GM18909 (cell line): ENCODE results near the gene OR52K1.

Experiments
- ATAC-seq: cut with Tn5 transposase; IDR thresholded peaks from one replicate; pipeline ENCODE4 v1.9.1; 2021; ENCODE audit warnings: mild to moderate bottlenecking; ENCODE audit not compliant: unreplicated experiment, poor library complexity

OR52K1 gene

DNA sequence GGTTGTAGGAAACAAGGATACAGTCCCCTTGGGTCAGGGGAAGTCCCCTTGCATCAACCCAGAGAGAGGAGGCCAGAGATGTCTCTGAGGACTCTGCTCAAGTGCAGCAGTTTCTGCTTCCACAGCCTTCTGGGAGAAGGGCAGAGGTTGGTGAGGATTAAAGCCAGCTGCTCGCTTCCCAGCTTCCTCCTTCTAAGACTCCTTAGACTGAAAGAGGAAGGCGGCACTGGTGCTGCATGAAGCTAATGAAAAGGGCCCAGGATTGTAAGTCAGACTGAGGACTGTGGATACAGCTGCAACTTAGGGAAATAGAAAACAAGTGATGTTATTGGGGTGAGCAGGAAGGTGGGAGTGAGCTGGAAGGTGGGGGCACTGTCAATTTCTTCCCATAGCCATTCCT lies at the start of gene OR52K1:
Gene OR52K1 (plus strand): TSS at position 202 of the 400 bp plus-strand sequence. CDS start 6,255 bp downstream, outside the sequence.
- no peak for ATAC-seq

DNA sequence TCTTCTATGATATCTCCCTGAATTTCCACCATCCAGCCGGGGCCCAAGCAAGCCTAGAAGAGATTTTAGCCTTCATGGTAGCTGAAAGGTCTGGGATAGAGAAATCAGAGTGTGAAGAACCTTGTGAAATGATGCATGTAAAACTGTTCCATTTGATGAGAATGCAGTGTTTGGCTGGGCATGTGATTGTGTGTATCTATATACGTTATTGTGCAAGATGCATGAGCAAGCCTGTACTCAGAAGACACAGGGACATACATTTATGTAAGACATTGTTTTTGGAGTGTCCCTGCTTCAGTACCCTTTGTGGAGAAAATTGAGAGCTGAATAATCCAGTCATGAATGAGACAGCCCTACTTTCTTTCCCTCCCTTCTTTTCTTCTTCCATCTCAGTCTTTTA lies 48.6 kb upstream of the OR52K1 start:
- ATAC-seq = no peak

DNA sequence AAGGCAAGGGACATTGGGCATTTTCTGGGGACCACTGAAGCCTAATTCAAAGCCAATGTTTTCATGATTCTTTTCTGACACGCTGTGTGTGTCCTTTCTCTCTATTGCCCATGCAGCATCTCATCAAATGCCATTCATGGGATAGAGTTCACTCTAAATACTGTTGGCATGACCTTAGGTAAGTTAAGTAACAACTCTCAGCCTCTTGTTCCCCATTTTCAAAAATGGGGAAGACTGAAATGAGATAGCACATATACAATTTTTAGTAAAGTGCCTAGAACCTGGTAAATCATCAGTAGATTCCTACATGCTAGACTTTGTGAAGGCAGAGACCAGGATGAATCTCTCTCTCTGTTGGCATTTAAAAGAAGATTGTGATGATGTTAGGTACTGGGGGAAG lies 46.0 kb upstream of the OR52K1 start:
- ATAC-seq = no peak

DNA sequence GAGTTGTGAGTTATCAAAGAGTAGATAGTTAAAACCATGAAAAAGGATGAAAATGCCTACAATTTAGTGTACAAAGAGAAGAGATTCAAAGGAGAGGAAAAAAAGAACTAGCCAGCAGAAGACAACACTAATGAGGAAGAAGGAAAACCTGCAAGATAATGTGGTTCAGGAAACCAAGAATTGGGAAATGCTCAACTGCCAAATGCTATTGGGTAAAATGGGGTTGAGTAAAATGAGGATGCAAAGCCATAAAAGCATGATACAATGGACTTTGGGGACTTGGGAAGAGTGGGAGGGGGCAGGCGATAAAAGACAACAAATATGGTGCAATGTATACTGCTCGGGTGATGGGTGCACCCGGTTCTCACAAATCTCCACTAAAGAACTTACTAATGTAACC lies 40.9 kb upstream of the OR52K1 start:
- no peak for ATAC-seq

DNA sequence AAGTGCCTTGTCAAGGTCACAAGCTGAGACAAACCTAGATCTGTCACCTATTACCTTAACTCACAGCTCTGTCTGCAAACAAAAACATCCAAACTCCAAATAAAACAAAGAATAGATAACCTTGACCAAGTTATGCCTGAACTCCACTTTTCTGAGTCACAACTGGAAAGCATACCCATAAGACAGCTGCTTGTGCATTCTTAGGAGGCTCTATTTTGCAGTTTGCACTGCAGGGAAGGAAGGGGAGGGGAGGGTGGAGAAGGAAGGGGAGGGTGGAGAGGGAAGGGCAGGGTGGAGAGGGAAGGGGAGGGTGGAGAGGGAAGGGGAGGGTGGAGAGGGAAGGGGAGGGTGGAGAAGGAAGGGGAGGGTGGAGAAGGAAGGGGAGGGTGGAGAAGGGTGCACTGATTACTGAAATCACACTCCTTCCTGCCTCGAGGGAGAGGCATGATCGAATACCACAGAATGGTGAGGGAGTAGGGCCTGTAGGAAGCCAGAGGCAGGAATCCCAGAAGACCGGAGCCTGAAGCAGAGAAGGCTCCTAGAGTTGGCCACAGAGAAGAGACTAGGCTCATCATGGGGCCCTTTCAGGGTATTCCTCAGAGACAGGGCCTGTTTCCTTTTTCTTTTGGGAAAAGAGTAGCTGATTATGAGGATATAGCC lies 39.1 kb upstream of the OR52K1 start:
- ATAC-seq = no peak

DNA sequence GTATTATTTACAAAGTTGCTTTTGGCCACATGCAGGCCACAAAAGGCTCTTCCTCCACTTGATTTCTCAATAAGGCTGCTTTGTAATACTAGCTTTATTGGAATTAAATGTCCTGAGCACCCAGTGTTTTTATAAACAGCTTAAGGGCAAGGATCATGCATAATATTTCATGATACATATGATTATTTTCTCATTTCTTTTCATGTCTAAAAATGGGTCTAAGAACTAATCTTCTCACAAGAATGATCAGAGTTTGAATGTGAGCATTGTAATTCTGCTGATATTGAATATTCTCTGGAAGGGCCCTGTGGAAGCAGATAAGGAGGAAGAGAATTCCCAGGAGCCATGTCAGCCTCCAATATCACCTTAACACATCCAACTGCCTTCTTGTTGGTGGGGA lies 33.5 kb upstream of the OR52K1 start, which contains the start of gene OR52K2:
Gene OR52K2 (plus strand): TSS at position 301 of the 400 bp plus-strand sequence. CDS start 45 bp downstream, at position 346.
- no peak for ATAC-seq

DNA sequence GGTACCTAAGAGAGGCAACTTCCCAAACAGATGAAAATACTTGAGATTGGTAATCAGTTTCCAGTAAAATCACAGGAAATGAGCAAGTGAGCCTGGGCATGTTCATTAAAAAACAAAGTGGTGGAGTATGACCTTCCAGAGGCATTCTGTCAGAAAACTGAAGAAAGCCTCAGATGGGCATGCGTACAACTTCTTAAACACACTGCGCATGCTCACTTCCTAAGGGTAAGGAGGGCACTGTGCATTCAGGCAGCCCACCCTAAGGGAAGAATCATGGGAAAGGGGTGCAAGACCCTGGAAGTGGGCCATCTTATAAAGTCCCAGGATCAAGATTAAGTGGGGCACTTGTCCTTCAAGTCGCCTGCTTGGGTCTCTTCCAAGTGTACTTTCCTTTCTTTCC lies 29.3 kb upstream of the OR52K1 start:
- ATAC-seq = no peak

DNA sequence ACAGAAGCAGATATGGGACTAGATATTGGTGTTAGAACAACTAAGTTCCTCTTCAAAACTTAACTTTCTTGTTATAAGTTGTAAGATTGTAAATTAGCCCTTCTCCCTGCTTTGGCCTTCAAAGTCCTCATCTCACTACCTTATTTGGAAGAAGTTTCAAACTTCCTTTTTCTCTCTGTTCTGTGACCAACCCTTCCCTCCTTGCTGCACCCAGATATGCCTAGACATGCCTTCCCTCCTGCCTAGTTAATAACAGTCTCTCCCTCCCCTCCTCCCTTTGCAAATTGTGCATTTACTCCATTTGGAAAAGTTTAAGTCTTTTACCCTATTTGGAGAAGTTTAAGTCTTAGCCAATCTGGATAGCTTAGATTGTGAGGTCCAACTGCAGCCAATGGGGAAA lies 28.4 kb upstream of the OR52K1 start:
- ATAC-seq = no peak

DNA sequence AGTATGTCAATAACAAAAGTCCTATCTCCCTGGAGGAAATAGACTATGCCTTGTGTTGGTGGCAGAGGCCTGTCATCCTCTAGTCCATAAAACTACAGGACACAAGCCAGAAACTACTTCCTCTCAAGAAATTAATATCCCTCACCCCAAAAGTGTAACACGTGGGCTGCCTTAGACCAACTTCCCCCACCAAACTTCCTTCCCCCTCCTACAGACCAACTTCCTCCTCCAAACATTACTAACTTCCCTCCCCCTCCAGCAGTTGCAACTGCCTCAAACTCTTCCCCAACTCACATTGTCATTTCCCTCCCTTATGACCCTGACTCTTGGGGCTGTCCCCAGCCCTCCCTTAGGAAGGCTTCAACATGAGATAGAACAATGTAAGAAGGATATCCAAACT lies 27.0 kb upstream of the OR52K1 start:
- no peak for ATAC-seq

DNA sequence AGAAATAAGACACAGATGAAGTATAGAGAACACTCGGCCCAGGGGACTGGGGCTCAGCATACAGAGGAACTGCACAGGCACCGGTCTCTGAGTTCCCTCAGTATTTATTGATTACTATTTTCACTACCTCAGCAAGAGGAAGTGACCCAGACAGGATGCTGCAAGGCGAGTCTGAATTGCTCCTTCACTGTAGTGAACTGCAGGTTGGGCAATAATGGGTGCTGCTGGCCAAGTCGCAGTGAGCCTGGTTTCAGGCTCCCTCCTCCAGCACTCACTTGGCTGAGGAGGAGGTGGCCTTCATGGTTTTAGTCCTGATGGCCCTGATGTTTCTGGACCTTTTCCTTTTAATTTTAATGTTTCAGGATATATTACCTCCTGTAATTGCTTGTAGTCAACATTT lies 22.9 kb upstream of the OR52K1 start:
- peak; percentile 96 for ATAC-seq

DNA sequence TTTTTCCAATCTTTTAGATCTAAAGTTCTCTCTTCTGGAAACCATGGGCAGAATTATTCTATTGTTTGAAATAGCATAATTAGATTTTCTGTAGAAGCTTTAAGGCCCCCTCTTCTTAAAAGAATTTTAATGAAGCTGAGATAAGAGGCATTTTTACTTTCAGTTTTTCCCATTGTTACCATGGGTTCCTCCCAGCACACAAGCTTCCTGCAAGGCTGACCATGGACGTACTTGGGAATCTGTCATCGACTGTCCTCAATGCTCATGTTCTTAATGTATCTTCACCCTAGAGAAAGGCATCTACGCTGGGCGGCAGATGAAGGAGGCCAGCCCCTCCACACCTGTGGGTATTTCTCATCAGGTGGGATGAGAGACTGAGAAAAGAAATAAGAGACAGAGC lies 22.3 kb upstream of the OR52K1 start:
- ATAC-seq = no peak

DNA sequence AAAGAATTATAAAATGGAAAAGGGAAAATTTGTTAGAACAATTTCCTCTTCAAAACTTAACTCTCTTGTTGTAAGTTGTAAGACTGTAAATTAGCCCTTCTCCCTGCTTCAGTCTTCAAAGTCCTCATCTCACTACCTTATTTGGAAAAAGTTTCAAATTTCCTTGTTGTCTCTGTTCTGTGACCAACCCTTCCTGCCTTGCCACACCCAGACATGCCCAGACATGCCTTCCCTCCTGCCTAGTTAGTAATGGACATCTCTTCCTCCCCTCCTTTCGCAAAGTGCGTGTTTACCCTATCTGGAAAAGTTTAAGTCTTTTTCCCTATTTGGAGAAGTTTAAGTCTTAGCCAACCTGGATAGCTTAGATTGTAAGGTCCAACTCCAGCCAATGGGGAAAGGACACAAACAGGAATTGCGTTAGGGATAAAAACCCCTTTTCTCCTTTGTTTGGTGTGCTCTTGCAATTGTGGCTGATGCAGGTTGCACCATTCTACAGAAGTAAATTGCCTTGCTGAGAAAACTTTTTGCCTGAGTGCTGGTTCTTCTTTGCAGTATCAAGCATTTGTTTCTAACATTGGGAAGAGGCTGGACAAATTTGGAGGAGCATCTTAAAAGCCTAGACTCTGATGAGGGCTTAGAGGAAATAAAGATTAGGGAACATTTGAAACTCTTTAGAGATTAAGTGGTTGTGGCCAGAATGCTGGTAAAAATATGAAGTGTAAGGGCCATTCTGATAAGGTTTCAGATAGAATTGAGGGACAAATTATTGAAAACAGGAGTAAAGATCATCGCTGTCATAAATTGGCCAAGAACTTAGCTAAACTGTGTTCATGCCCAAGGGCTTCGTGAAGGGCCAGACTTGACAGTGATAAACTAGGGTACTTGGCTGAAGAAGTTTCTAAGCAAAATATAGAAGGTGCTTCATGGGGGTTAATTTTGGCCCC lies 18.0 kb upstream of the OR52K1 start:
- ATAC-seq = no peak

DNA sequence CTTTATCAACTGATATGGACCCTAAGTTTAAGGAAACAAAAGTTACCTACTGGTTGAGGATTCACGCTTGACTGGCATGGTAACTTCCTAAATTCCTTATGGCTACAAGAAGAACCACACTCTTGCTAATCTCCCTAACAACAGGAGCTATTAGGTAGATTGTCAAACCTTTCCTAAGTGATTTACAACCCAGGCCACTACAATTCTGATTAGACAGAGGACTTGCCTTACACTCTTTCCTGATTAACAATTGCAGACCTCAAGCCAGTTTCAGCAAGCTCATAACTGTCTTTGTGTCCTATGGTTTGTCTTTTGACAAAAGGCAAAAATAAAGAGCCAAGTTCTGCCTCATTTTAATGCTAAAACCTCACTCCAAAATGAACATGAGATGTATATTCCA lies 17.0 kb upstream of the OR52K1 start:
- ATAC-seq = no peak

DNA sequence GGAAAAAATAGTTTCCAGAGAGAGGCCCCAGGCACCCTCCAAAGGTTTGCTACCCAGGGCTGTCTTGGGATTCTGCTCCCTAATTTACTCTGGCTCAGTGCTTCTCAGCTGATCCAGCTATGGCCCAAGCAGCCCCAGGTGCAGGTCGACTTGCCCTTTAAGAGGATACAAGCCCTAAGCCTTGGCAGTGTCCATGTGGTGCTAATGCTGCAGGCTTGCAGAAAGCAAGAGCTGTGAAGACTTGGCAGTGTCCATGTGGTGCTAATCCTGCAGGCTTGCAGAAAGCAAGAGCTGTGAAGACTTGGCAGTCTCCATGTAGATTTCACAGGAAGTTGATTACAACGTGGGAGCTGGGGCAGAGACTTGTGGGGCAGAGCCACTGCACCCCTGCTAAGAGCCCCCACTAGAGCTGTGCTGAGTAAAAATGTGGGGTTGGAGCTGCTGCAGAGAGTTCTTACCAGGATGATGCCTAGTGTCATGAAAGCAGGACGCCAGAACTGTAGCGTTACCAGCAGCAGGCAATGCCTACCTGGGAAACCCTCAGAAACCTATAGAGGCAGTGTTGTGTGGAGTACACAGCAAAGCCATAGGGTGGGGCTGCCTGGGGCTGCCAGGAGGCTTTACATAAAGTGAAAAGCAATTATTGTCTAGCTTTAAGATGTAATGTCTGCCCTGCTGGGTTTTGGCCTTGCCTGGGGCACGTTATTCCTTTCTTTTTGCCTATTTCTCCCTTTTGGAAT lies 16.1 kb upstream of the OR52K1 start:
- no peak for ATAC-seq

DNA sequence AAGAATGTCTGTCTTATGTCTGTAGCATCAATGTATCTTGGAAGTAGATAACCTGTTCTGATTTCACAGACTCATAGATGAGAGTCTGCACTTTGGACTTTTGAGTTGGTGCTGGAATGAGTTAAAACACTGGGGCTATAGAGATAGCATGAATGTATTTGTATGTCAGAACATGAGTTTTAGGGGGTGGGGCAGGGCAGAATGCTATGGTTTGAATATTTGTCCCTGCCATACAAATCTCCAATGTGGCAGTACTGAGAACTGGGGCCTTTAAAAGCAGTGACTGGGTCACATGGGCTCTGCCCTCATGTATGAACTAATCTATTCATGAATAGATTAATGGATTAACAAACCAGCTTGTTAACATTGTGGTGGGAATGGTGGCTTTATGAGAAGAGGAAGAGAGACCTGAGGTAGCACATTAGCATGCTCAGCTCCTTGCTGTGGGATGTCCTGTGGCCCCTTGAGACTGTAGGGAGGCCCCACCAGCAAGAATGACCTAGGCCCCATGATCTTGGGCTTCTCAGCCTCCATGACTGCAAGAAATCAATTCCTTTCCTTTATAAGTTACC lies 15.5 kb upstream of the OR52K1 start:
- ATAC-seq = peak; percentile 60

DNA sequence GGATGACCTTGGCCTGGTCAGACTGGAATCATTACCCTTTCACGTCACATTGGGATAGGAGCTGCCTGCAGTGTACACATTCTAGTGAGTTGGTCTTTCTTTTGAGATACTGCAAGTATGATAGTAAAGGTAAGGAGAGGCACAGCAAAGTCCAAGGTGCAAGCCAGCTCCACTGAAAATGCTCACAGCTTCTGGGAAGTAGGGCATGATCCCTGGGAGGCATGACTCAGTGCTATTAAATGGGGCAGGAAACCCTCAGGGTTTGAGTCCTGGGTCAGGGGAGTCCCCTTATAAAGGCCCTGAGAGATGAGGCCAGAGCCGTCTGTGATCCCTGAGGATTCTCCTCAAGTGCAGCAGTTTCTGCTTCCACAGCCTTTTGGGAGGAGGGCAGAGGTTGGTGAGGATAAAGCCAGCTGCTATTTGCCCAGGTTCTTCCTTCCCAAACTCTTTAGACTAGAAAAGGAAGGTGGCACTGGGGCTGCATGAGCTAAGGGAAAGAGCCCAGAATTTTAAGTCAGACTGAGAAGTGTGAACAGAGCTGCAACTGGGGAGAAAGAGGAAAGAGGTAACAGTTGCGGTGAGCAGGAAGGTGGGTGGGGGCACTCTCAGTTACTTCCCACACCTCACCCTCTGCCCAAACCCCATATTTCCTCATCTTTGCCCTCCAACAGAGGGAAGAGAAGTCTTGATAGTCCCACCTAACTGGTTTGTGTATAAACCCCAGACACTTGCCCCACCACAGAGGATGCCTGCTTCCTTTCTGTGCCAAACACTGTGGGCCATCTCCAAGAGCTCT lies 14.4 kb upstream of the OR52K1 start:
- no peak for ATAC-seq

DNA sequence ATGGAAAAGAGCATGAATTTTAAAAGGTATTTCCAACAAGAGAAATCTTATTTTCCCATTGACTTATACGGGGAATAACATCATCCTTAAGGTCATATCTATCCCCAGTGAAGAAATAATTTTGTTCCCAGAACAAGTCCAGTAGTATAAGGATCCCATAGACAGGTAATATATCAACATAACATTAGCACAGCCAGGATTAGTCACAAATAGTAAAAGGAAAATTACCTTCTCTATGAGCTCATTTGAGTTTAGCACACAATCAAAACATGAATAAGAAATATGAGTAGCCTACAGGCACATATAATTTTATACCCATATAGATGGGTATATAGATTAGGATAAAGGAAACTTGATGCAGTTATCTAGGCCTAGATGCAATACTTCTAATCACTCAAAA lies 2.8 kb upstream of the OR52K1 start:
- ATAC-seq = no peak

DNA sequence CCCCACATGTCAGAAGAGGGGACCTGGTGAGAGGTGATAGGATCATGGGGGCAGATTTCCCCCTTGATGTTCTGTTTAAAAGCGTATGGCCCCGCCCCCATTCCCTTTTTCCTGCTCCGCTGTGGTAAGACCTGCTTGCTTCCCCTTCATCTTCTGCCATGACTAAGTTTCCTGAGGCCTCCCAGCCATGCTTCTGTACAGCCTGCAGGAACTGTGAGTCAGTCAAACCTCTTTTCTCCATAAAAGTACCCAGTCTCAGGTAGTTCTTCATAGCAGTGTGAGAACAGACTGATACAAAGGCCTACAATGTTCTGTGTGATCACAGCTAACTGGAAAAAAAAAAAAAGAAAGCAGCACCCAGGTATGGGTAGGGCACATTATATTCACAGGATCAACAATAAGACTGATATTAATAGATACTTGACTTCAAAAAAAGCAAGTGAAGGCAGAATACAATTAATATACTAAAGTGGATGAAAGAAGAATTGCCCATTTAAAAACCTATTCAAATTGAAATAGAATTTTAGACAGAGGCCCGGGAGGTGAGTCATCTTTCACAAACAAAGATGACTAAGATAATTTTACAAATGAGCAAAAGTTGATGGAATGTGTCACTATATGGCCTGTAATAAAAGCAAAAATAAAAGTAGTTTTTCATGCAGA lies 1.7 kb upstream of the OR52K1 start:
- no peak for ATAC-seq

DNA sequence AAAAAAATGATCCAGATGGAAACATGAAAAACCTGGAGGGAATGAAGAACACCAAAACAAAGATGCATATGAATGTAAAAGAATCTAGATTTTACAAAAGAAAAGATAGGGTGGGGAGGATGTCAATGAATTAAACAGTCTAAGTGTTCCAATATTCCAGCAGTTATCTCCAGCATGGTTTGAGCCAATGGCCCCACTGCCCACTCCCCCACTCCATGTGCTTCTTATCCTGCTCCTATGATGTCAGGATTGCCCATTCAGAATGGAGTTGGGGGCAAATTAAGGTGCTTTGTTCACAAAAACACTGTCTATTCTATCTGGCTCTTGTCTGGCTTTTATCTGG lies 1.2 kb upstream of the OR52K1 start:
- ATAC-seq = no peak
